ENCODE results near the gene LZTR1. TPM values are rescaled to one million over a fixed set of nuclear protein-coding genes. Genes with fewer than 3 reads are reported as not detected.
A peak's percentile ranks its signal among the peaks of the same experiment; 100 is the strongest.

LZTR1 gene
- total and polyA plus RNA-seq, 10 of the 15 experiments (the other 5 are each of a cell fraction or from before 2014, with no cell fraction given): 0.82 to 50.3 (median 19.3) TPM

DNA sequence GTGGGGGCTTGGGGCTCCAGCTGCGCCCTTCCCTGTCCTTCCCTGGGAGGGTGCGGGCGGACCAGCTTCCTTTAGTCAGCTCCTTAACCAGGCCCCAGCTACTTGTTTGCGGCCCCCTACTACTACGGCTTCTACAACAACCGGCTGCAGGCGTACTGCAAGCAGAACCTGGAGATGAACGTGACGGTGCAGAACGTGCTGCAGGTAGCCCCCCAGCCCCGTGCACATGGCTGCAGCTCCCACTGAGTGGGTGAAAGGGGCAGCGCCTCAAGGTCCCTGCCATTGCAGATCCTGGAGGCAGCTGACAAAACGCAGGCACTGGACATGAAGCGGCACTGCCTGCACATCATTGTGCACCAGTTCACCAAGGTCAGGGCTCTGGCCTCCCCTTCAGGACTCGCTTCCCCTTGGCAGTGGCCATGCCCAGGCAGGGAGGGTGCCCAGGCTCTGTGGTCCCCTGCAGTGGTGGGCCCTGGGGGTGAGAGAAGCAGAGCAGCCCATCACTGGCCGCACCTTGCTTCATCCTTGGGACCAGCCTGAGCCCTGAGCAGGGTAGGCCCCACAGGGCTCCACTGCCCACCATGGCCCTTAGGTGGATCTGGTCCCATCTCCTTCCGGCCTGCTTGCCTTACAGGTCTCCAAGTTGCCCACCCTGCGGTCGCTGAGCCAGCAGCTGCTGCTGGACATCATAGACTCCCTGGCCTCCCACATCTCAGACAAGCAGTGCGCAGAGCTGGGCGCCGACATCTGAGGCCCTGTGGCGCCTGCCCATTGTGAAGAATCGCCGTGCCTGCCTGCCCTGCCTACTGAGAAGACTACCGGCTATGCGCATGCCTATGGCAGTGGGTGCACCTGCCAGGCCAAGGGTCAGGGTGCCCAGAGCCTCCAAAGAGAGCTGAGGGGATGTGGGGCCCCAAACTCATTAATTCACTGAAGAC, 14.8 kb downstream of the LZTR1 start:
- 97% methylated on average over 26 of the region's 27 CpGs for WGBS (ENCODE audit: insufficient coverage, insufficient replicate concordance, low lambda C conversion rate, missing lambda C conversion rate)
- Histone ChIP-seq H3K9ac (ENCODE audit: control insufficient read depth, insufficient read depth, low read length) (no peak overlapping the region), H3K9me3 (replicated peaks; ENCODE audit: control insufficient read depth, insufficient read depth, low read length) (no peaks in the 10 kb centered on the region), H3K79me2 (ENCODE audit: control insufficient read depth, insufficient read depth, low read length) (peaks cover 16% of the 10 kb centered on the region), H3K27me3 (replicated peaks in 1 of 2; ENCODE audit: control insufficient read depth in 2 of 2, insufficient read depth in 2 of 2, low read length in 1 of 2) (no peaks in the 10 kb centered on the region), H3K27ac (ENCODE audit: control insufficient read depth, insufficient read depth) (no peak overlapping the region), H3K36me3 (ENCODE audit: control insufficient read depth in 2 of 2, insufficient read depth in 2 of 2, low read length in 1 of 2) (peaks cover 2 to 5% of the 10 kb centered on the region in 2 experiments; a peak in 2 of 4 replicates), H3K4me3 (no peak overlapping the region), H2AFZ (ENCODE audit: control insufficient read depth, low read depth, low read length) (no peak overlapping the region), H3K4me2 (ENCODE audit: control insufficient read depth, insufficient read depth) (no peak overlapping the region), H4K20me1 (ENCODE audit: control insufficient read depth, insufficient read depth) (no peaks in the 10 kb centered on the region), H3K4me1 (ENCODE audit: control insufficient read depth, insufficient read depth, low read length) (peaks cover 5% of the 10 kb centered on the region)
- ChIA-PET SMC1A (ENCODE audit: uncharacterized antibody, unreplicated experiment) (no interaction called here), POLR2A (no interaction called here), RAD21 (ENCODE audit: unreplicated experiment) (no interaction called here), CTCF (no interaction called here)
- DNase-seq (ENCODE audit: low read depth, low spot score) (no peak), ATAC-seq (no peak), FAIRE-seq (no peak)
- in situ Hi-C loops (cut with MboI) (no loop called here), intact Hi-C loops (cut with micrococcal nuclease; ENCODE audit: unreplicated experiment) (no loop called here)
- no TSS peak for BruUV-seq (replicated peaks)
- TF ChIP-seq POLR2A (IDR thresholded peaks at IDR 0.05; ENCODE audit: low read depth, low read length) (peak; percentile 23; the same call in 1 of the 2 replicates), POLR2AphosphoS5 (IDR thresholded peaks at IDR 0.05; ENCODE audit: low read length) (peak; percentile 4; the same call in 1 of the 2 replicates), LARP7 (IDR thresholded peaks at IDR 0.05) (no peak)

DNA sequence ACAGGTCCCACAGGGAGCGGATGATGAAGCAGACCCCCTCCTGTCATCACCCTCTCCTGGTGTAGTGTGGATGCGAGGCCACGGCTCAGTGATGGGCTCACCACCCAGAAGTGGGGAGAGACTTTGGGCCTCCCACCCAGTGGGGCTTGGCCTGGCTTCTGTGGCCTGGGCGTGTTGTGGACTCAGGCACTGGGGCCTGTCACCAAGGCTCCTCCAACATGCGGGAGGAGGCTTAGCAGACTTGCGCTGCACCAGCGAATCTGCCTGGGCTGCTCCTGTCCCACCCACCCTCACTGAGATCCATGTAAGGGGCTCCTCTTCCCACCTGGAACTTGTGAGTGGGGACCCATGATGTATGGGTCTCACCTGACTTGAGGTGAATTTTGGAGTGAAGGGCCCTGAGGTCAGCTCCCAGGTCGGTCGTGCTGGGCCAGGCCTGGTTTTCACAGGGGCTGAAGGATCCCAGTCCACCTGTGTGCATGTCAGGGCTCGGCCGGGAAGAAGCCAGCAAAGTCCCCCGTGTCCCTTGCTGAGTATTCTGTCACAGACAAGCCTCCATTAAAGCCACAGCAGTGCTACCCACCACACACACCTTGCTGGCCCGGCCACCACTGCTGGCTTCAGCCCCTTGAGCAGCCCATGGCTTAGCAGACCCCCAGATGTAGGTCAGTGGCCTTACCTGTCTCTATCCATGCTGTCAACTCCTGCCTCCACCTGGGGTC, 15.6 kb downstream of the LZTR1 start:
- ATAC-seq: no peak
- WGBS (ENCODE audit: insufficient coverage, insufficient replicate concordance, low lambda C conversion rate, missing lambda C conversion rate): 82% methylated on average over 13 of the region's 13 CpGs
- H3K9ac ChIP-seq (ENCODE audit: control insufficient read depth, insufficient read depth, low read length): no peak overlapping the region
- no peaks in the 10 kb centered on the region for H4K20me1 ChIP-seq (ENCODE audit: control insufficient read depth, insufficient read depth)
- no peak for FAIRE-seq
- peaks cover 17% of the 10 kb centered on the region for H3K79me2 ChIP-seq (ENCODE audit: control insufficient read depth, insufficient read depth, low read length)
- in situ Hi-C loops (cut with MboI): no loop called here
- no peak overlapping the region for H3K4me3 ChIP-seq
- no peak overlapping the region for H3K27ac ChIP-seq (ENCODE audit: control insufficient read depth, insufficient read depth)
- no peaks in the 10 kb centered on the region for H3K27me3 ChIP-seq (replicated peaks in 1 of 2; ENCODE audit: control insufficient read depth in 2 of 2, insufficient read depth in 2 of 2, low read length in 1 of 2)
- BruUV-seq (replicated peaks): no TSS peak
- ChIA-PET POLR2A (no interaction called here), RAD21 (ENCODE audit: unreplicated experiment) (no interaction called here), CTCF (no interaction called here), SMC1A (ENCODE audit: uncharacterized antibody, unreplicated experiment) (no interaction called here)
- no peaks in the 10 kb centered on the region for H3K9me3 ChIP-seq (replicated peaks; ENCODE audit: control insufficient read depth, insufficient read depth, low read length)
- DNase-seq (ENCODE audit: low read depth, low spot score): no peak
- H3K36me3 ChIP-seq (ENCODE audit: control insufficient read depth in 2 of 2, insufficient read depth in 2 of 2, low read length in 1 of 2): peaks cover 2 to 4% of the 10 kb centered on the region in 2 experiments; a peak in 2 of 4 replicates
- H2AFZ ChIP-seq (ENCODE audit: control insufficient read depth, low read depth, low read length): no peak overlapping the region
- intact Hi-C loops (cut with micrococcal nuclease; ENCODE audit: unreplicated experiment): no loop called here
- peaks cover 5% of the 10 kb centered on the region for H3K4me1 ChIP-seq (ENCODE audit: control insufficient read depth, insufficient read depth, low read length)
- TF ChIP-seq ZNF207 (IDR thresholded peaks at IDR 0.05; ENCODE audit: borderline replicate concordance) (no peak), POLR2A (IDR thresholded peaks at IDR 0.05; ENCODE audit: low read depth, low read length) (peak; percentile 47)
- H3K4me2 ChIP-seq (ENCODE audit: control insufficient read depth, insufficient read depth): no peak overlapping the region
